Measurements from ENCODE around the gene LSM12.

Gene LSM12

DNA sequence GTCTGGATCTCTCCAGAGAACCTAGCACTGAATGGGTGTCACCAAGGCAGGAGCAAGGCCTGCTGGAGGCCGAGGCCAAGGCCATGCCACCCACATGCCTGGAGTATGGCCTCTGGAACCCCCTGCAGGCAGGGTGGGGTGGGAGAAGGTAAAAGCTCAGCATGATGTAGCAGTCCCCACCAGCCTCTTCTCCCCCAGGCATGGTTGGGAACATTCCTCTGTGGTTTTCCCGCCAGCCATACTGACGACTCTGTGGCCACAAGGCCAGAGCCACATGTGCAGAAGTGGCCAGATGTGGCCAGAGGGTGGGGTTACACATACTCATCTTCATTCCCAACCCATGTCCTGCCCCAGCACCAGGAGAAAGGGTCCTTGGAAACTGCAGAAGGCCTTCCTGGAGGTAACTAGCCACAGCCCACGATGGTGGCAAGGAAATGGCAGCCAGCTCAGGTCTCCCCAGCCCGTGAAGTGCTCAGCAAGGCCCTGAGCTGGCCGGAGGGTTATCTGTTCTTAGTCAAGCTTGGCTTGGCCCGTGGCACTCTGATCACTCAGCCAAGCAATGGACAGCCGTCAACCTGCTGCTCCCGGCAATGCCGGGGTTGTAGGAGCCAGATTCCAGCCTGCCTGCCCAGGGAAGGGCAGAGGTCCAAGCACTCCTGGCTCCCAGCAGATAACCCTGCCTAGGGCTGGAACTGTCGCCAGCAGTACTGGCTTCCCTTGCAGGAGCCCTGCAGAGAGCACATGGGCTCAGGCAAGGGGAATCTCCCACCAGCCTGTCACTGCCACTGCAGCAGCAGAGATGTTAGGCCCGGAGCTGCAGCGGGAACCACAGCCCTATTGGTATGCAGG, 30.9 kb upstream of the LSM12 start:
- no peak overlapping the region for H3K4me2 ChIP-seq (ENCODE audit: low read length)
- H2AFZ ChIP-seq (ENCODE audit: low read length) = no peak overlapping the region
- no peaks in the 10 kb centered on the region for H3K9me2 ChIP-seq (ENCODE audit: low read depth, low read length)
- no peaks in the 10 kb centered on the region for H3K9me3 ChIP-seq (ENCODE audit: low read length)
- no peaks in the 10 kb centered on the region for H3F3A ChIP-seq (ENCODE audit: insufficient read depth, low read length)
- H3K27ac ChIP-seq (ENCODE audit: low read depth, low read length, poor library complexity, severe bottlenecking) = no peak overlapping the region
- no peaks in the 10 kb centered on the region for H3K36me3 ChIP-seq (ENCODE audit: insufficient read depth, low read length)
- no peak overlapping the region for H3K9ac ChIP-seq (ENCODE audit: low read length)
- no peaks in the 10 kb centered on the region for H3K27me3 ChIP-seq (ENCODE audit: insufficient read depth, low read length)
- H3K4me1 ChIP-seq (ENCODE audit: insufficient read depth, low read length, severe bottlenecking) = no peaks in the 10 kb centered on the region
- no peaks in the 10 kb centered on the region for H4K20me1 ChIP-seq (ENCODE audit: insufficient read depth, low read length)
- no peaks in the 10 kb centered on the region for H3K79me2 ChIP-seq (ENCODE audit: insufficient read depth, low read length)
- TF ChIP-seq, protein P1, sequence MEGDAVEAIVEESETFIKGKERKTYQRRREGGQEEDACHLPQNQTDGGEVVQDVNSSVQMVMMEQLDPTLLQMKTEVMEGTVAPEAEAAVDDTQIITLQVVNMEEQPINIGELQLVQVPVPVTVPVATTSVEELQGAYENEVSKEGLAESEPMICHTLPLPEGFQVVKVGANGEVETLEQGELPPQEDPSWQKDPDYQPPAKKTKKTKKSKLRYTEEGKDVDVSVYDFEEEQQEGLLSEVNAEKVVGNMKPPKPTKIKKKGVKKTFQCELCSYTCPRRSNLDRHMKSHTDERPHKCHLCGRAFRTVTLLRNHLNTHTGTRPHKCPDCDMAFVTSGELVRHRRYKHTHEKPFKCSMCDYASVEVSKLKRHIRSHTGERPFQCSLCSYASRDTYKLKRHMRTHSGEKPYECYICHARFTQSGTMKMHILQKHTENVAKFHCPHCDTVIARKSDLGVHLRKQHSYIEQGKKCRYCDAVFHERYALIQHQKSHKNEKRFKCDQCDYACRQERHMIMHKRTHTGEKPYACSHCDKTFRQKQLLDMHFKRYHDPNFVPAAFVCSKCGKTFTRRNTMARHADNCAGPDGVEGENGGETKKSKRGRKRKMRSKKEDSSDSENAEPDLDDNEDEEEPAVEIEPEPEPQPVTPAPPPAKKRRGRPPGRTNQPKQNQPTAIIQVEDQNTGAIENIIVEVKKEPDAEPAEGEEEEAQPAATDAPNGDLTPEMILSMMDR (IDR thresholded peaks at IDR 0.05; ENCODE audit: low read length) = no peak
- TF ChIP-seq EZH2 (IDR thresholded peaks at IDR 0.05; ENCODE audit: borderline replicate concordance, low read length) = no peak
- H3K4me3 ChIP-seq (ENCODE audit: low read depth, low read length, poor library complexity, severe bottlenecking) = no peak overlapping the region

DNA sequence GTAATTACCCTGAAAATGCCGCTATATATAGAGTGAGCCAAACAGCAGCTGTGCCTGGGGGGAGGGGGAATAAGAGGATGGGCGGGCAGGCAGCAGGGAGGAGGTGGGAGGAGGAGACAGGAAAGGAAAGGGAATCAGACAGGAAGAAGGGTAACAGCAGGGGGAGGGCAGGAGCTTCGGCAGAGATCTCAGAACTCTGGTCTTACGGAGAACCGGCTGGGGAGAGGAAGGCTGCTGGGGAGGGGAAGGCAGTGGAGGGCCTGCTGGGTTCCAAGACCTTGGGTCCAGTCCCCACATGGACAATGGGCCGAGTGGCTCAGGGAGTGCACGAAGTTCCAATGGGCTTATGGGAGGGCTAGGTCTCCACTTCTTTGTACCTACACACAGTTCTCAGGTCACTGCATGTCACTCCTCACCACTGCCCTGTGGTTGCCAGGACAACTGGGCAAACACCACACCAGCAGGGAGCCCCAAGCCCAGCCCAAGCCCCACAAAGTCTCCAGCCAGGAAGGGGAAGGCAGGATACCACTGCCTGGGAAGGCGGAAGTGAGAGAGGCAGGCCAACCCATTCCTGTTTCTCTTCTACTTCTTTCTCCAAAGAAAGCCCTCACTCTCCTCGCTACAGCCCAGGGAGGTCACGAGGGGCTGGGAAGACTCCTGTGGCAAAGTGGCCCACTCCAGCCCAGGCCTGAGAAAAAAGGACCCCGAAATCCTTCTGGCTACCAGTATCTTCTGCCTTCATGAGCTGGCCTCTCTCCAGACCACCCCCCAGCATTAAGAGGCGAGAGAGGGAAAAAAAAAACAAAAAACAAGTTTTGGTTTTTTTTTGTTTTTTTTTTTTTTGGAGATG, 29.4 kb upstream of the LSM12 start:
- Histone ChIP-seq H3K9ac (ENCODE audit: low read length) (no peak overlapping the region), H2AFZ (ENCODE audit: low read length) (no peak overlapping the region)

DNA sequence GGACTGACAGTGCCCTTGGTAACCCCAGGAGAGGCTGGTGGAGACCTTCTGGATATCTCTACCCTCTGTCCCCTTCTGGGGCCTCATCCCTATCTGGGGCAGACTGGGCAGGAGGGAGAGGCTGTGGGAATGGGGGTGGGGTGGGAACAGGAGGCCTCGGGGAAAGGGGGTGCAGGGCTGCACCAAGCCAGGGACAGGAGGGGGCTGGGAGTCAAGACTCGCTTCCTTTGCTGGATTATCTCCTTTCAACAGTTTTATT, 28.8 kb upstream of the LSM12 start:
- no peak overlapping the region for H3K27ac ChIP-seq (ENCODE audit: low read depth, low read length, poor library complexity, severe bottlenecking)
- H2AFZ ChIP-seq (ENCODE audit: low read length) = no peak overlapping the region
- TF ChIP-seq EZH2 (IDR thresholded peaks at IDR 0.05; ENCODE audit: borderline replicate concordance, low read length) = no peak
- TF ChIP-seq, protein P1 (IDR thresholded peaks at IDR 0.05; ENCODE audit: low read length) = no peak

More for the DNA sequence above, 29.4 kb upstream of the LSM12 start:
- Histone ChIP-seq H4K20me1 (ENCODE audit: insufficient read depth, low read length) (no peaks in the 10 kb centered on the region), H3K9me2 (ENCODE audit: low read depth, low read length) (no peaks in the 10 kb centered on the region), H3K36me3 (ENCODE audit: insufficient read depth, low read length) (no peaks in the 10 kb centered on the region), H3K4me2 (ENCODE audit: low read length) (no peak overlapping the region), H3K79me2 (ENCODE audit: insufficient read depth, low read length) (no peaks in the 10 kb centered on the region), H3K27ac (ENCODE audit: low read depth, low read length, poor library complexity, severe bottlenecking) (no peak overlapping the region), H3F3A (ENCODE audit: insufficient read depth, low read length) (no peaks in the 10 kb centered on the region), H3K4me1 (ENCODE audit: insufficient read depth, low read length, severe bottlenecking) (no peaks in the 10 kb centered on the region), H3K9me3 (ENCODE audit: low read length) (no peaks in the 10 kb centered on the region), H3K27me3 (ENCODE audit: insufficient read depth, low read length) (no peaks in the 10 kb centered on the region), H3K4me3 (ENCODE audit: low read depth, low read length, poor library complexity, severe bottlenecking) (no peak overlapping the region)
- no peak for TF ChIP-seq EZH2 (IDR thresholded peaks at IDR 0.05; ENCODE audit: borderline replicate concordance, low read length)
- TF ChIP-seq, protein P1 (IDR thresholded peaks at IDR 0.05; ENCODE audit: low read length) = no peak

More for the DNA sequence above, 28.8 kb upstream of the LSM12 start:
- H3K9me2 ChIP-seq (ENCODE audit: low read depth, low read length) = no peaks in the 10 kb centered on the region
- H3K36me3 ChIP-seq (ENCODE audit: insufficient read depth, low read length) = no peaks in the 10 kb centered on the region
- no peaks in the 10 kb centered on the region for H3K4me1 ChIP-seq (ENCODE audit: insufficient read depth, low read length, severe bottlenecking)
- no peaks in the 10 kb centered on the region for H3K79me2 ChIP-seq (ENCODE audit: insufficient read depth, low read length)
- H3K9ac ChIP-seq (ENCODE audit: low read length) = no peak overlapping the region
- no peaks in the 10 kb centered on the region for H3K9me3 ChIP-seq (ENCODE audit: low read length)
- H3F3A ChIP-seq (ENCODE audit: insufficient read depth, low read length) = no peaks in the 10 kb centered on the region
- no peaks in the 10 kb centered on the region for H4K20me1 ChIP-seq (ENCODE audit: insufficient read depth, low read length)
- H3K4me2 ChIP-seq (ENCODE audit: low read length) = no peak overlapping the region
- H3K27me3 ChIP-seq (ENCODE audit: insufficient read depth, low read length) = no peaks in the 10 kb centered on the region
- H3K4me3 ChIP-seq (ENCODE audit: low read depth, low read length, poor library complexity, severe bottlenecking) = no peak overlapping the region

Data from OCI-LY1 (cell line).